Measurements from ENCODE around the gene FGF14. TPM values are rescaled to one million over a fixed set of nuclear protein-coding genes. Genes with fewer than 3 reads are reported as not detected.

The FGF14 gene
- total RNA-seq, 3 donors from 2014 or later (not counting 1 experiment from before 2014, with no cell fraction given), result not detected

- no peaks in the 10 kb centered on the region for H3K4me1 Mint-ChIP-seq
- H3K27ac ChIP-seq (ENCODE audit: low read length), result no peak overlapping the region
- H3K4me1 ChIP-seq (ENCODE audit: control insufficient read depth, insufficient read depth, low read length), result no peaks in the 10 kb centered on the region
- peaks cover 2 to 4% of the 10 kb centered on the region in 2 donors for H3K9me3 Mint-ChIP-seq
- intact Hi-C loops (cut with micrococcal nuclease), result no loop called here
- H3K9me3 ChIP-seq (ENCODE audit: control insufficient read depth, insufficient read depth, low read length), result no peaks in the 10 kb centered on the region
- no peaks in the 10 kb centered on the region for H3K27me3 ChIP-seq (ENCODE audit: control insufficient read depth, insufficient read depth, low read length)
- ATAC-seq (no peak), DNase-seq (no peak)
- no peaks in the 10 kb centered on the region for H3K27me3 Mint-ChIP-seq (ENCODE audit: low read depth in 2 of 2)
- no peak overlapping the region for H3K4me3 ChIP-seq (ENCODE audit: low read length)
- H3K36me3 Mint-ChIP-seq, result no peaks in the 10 kb centered on the region
- H3K4me3 Mint-ChIP-seq, result no peak overlapping the region
- H3K36me3 ChIP-seq (ENCODE audit: control insufficient read depth, insufficient read depth, low read length), result no peaks in the 10 kb centered on the region
- no peak overlapping the region for H3K27ac Mint-ChIP-seq
- TF ChIP-seq, protein P1, sequence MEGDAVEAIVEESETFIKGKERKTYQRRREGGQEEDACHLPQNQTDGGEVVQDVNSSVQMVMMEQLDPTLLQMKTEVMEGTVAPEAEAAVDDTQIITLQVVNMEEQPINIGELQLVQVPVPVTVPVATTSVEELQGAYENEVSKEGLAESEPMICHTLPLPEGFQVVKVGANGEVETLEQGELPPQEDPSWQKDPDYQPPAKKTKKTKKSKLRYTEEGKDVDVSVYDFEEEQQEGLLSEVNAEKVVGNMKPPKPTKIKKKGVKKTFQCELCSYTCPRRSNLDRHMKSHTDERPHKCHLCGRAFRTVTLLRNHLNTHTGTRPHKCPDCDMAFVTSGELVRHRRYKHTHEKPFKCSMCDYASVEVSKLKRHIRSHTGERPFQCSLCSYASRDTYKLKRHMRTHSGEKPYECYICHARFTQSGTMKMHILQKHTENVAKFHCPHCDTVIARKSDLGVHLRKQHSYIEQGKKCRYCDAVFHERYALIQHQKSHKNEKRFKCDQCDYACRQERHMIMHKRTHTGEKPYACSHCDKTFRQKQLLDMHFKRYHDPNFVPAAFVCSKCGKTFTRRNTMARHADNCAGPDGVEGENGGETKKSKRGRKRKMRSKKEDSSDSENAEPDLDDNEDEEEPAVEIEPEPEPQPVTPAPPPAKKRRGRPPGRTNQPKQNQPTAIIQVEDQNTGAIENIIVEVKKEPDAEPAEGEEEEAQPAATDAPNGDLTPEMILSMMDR (IDR thresholded peaks at IDR 0.05), result no peak
These were observed 452.2 kb downstream of the FGF14 start for GRCh38 chr13:101949681-101950080.

DNA sequence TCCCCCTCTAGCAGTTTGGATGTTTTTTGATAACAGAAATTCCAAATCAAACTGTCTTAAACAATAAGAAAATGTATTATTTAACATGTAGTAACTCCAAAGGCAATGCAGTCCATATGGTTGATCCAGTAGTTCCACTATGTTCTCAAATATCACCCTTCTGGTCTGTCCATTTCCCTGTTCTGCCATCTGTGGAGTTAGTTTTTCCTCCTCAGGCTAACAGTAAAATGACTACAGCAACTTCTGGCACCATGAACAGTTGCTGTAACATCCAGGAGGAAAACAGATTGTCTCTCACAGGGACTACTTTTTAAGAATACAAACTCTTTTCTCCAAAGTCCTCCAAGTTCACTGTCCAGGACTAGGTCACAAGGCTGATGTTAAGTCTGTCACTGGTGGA lies 455.4 kb downstream of the FGF14 start:
- ATAC-seq (no peak), DNase-seq (no peak)
- Mint-ChIP-seq H3K4me1 (no peaks in the 10 kb centered on the region), H3K27ac (no peak overlapping the region), H3K36me3 (no peaks in the 10 kb centered on the region), H3K4me3 (no peak overlapping the region), H3K27me3 (ENCODE audit: low read depth in 2 of 2) (no peaks in the 10 kb centered on the region), H3K9me3 (peaks cover 2 to 4% of the 10 kb centered on the region in 2 donors)
- TF ChIP-seq, protein P1 (IDR thresholded peaks at IDR 0.05), result no peak
- Histone ChIP-seq H3K36me3 (ENCODE audit: control insufficient read depth, insufficient read depth, low read length) (no peaks in the 10 kb centered on the region), H3K4me1 (ENCODE audit: control insufficient read depth, insufficient read depth, low read length) (no peaks in the 10 kb centered on the region), H3K4me3 (ENCODE audit: low read length) (no peak overlapping the region), H3K27ac (ENCODE audit: low read length) (no peak overlapping the region), H3K9me3 (ENCODE audit: control insufficient read depth, insufficient read depth, low read length) (no peaks in the 10 kb centered on the region), H3K27me3 (ENCODE audit: control insufficient read depth, insufficient read depth, low read length) (no peaks in the 10 kb centered on the region)
- intact Hi-C loops (cut with micrococcal nuclease), result no loop called here

DNA sequence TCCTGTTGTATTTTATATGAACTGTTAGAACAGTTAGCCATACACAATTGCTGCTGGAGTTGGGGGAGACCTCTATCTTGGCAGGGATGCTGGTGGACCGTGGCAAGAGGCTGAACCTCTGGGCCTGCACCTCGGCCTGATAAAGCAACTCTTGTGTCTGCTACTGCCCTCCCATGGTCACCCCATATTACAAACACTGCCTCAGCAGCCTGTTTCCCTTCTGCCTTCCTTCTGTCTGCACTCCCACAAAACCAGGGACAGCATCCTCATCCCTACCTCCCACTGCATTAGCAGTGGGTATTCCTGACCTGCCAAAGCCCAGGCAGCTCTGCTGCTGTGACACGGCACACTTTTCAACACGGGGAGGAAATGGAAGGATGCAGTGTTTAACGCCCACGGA lies 456.4 kb downstream of the FGF14 start:
- 62% methylated on average over 6 of the region's 6 CpGs for WGBS (ENCODE audit: insufficient coverage)
- H3K4me3 ChIP-seq (ENCODE audit: low read length), result no peak overlapping the region
- Mint-ChIP-seq H3K27me3 (ENCODE audit: low read depth in 2 of 2) (no peaks in the 10 kb centered on the region), H3K4me1 (no peaks in the 10 kb centered on the region), H3K36me3 (no peaks in the 10 kb centered on the region), H3K27ac (no peak overlapping the region), H3K9me3 (peaks cover 2 to 4% of the 10 kb centered on the region in 2 donors), H3K4me3 (no peak overlapping the region)
- ATAC-seq, result no peak
- H3K27ac ChIP-seq (ENCODE audit: low read length), result no peak overlapping the region
- DNase-seq, result no peak
- no peaks in the 10 kb centered on the region for H3K9me3 ChIP-seq (ENCODE audit: control insufficient read depth, insufficient read depth, low read length)
- no peaks in the 10 kb centered on the region for H3K4me1 ChIP-seq (ENCODE audit: control insufficient read depth, insufficient read depth, low read length)
- H3K36me3 ChIP-seq (ENCODE audit: control insufficient read depth, insufficient read depth, low read length), result no peaks in the 10 kb centered on the region
- no peaks in the 10 kb centered on the region for H3K27me3 ChIP-seq (ENCODE audit: control insufficient read depth, insufficient read depth, low read length)
- TF ChIP-seq, protein P1 (IDR thresholded peaks at IDR 0.05), result no peak
- intact Hi-C loops (cut with micrococcal nuclease), result no loop called here

GRCh38 chr13:101944521-101944920 lies 457.3 kb downstream of the FGF14 start:
- Mint-ChIP-seq H3K9me3 (peaks cover 2 to 4% of the 10 kb centered on the region in 2 donors), H3K27ac (no peak overlapping the region), H3K4me3 (no peak overlapping the region), H3K4me1 (no peaks in the 10 kb centered on the region), H3K36me3 (no peaks in the 10 kb centered on the region), H3K27me3 (ENCODE audit: low read depth in 2 of 2) (no peaks in the 10 kb centered on the region)
- H3K4me3 ChIP-seq (ENCODE audit: low read length), result no peak overlapping the region
- no peaks in the 10 kb centered on the region for H3K36me3 ChIP-seq (ENCODE audit: control insufficient read depth, insufficient read depth, low read length)
- no peaks in the 10 kb centered on the region for H3K9me3 ChIP-seq (ENCODE audit: control insufficient read depth, insufficient read depth, low read length)
- no peaks in the 10 kb centered on the region for H3K27me3 ChIP-seq (ENCODE audit: control insufficient read depth, insufficient read depth, low read length)
- no peak overlapping the region for H3K27ac ChIP-seq (ENCODE audit: low read length)
- no peaks in the 10 kb centered on the region for H3K4me1 ChIP-seq (ENCODE audit: control insufficient read depth, insufficient read depth, low read length)
- intact Hi-C loops (cut with micrococcal nuclease), result no loop called here
- 100% methylated on average over 1 of the region's 2 CpGs for WGBS (ENCODE audit: insufficient coverage)
- no peak for DNase-seq
- no peak for ATAC-seq
- TF ChIP-seq, protein P1 (IDR thresholded peaks at IDR 0.05), result no peak

Measured in natural killer cell (primary cell).